GM12878 (cell line): ENCODE measurements around the gene CLEC16A. TPM values are rescaled to one million over a fixed set of nuclear protein-coding genes. Genes with fewer than 3 reads are reported as not detected.

Experiments used
- ATAC-seq: fragments of 200-7000 bp; cut with Tn5 transposase; 3 replicates; pipeline ENCODE4 v1.9.1; 2020; ENCODE audit warnings: mild to moderate bottlenecking, moderate library complexity
- BruUV-seq: library from RNA; stranded (reverse); fragments of 400-500 nt; replicated peaks from 2 replicates; lab custom pipeline; 2021; lab: Mats Ljungman, UMichigan
- CTCF ChIA-PET: fragments of 300-600 bp; sonication (Branson Sonifier 250); formaldehyde crosslinking; extraction: SDS; loops from one replicate; lab custom pipeline; 2021; ENCODE audit warnings: inconsistent platforms; lab: Yijun Ruan, JAX
- POLR2A ChIA-PET: fragments of 350-600 bp; formaldehyde crosslinking; extraction: SDS; loops from one replicate; lab custom pipeline; 2021; ENCODE audit warnings: inconsistent platforms; lab: Charles Lee
- RAD21 ChIA-PET: fragments of 300-600 bp; sonication (Branson Sonifier 250); formaldehyde crosslinking; loops from one replicate; lab custom pipeline; 2023; ENCODE audit warnings: antibody characterized with exemption; ENCODE audit not compliant: unreplicated experiment; lab: Charles Lee
- SMC1A ChIA-PET: fragments of 300-600 bp; sonication (Branson Sonifier 250); formaldehyde crosslinking; loops from one replicate; lab custom pipeline; 2023; ENCODE audit not compliant: unreplicated experiment, uncharacterized antibody; lab: Charles Lee
- DNase-seq: peaks from one replicate; pipeline ENCODE4 v3.0.0-alpha.2; 2011; ENCODE audit warnings: low read depth, low spot score
- FAIRE-seq: peaks from 3 replicates; lab custom pipeline; 2011; peaks lifted over from hg19 to GRCh38; lab: Jason Lieb, UNC
- H2AFZ ChIP-seq: 2 replicates; pipeline ENCODE4 v1.6.0; 2011; ENCODE audit warnings: low read depth, low read length, control low read depth; ENCODE audit not compliant: control insufficient read depth
- H3K27ac ChIP-seq: 2 replicates; pipeline ENCODE4 v1.5.1; 2011; ENCODE audit warnings: control low read depth; ENCODE audit not compliant: control insufficient read depth, insufficient read depth
- H3K27me3 ChIP-seq, 2 experiments: replicated peaks in 1 of 2; 2 replicates each; pipeline versions ENCODE4 v1.6.0 to v1.6.1; 2011; ENCODE audit warnings: low read length in 1 of 2; ENCODE audit not compliant: control insufficient read depth in 2 of 2, insufficient read depth in 2 of 2
- H3K36me3 ChIP-seq, 2 experiments: 2 replicates each; pipeline ENCODE4 v1.5.1; 2011; ENCODE audit warnings: low read length in 1 of 2; ENCODE audit not compliant: control insufficient read depth in 2 of 2, insufficient read depth in 2 of 2
- H3K4me1 ChIP-seq: 2 replicates; pipeline ENCODE4 v1.6.1; 2011; ENCODE audit warnings: mild to moderate bottlenecking, low read length, moderate library complexity, mixed read lengths; ENCODE audit not compliant: control insufficient read depth, insufficient read depth
- H3K4me2 ChIP-seq: 2 replicates; pipeline ENCODE4 v1.6.0; 2011; ENCODE audit warnings: control low read depth; ENCODE audit not compliant: control insufficient read depth, insufficient read depth
- H3K4me3 ChIP-seq: fragments of 200-600 bp; sonication (generic); 2 replicates; pipeline ENCODE4 v1.5.1; 2016
- H3K79me2 ChIP-seq: 2 replicates; pipeline ENCODE4 v1.6.0; 2011; ENCODE audit warnings: low read length; ENCODE audit not compliant: control insufficient read depth, insufficient read depth
- H3K9ac ChIP-seq: 2 replicates; pipeline ENCODE4 v1.8.0; 2011; ENCODE audit warnings: low read length, control low read depth, mixed read lengths; ENCODE audit not compliant: control insufficient read depth, insufficient read depth
- H3K9me3 ChIP-seq: replicated peaks from 3 replicates; pipeline ENCODE4 v1.5.1; 2011; ENCODE audit warnings: mild to moderate bottlenecking, low read length; ENCODE audit not compliant: control insufficient read depth, insufficient read depth
- H4K20me1 ChIP-seq: 2 replicates; pipeline ENCODE4 v1.6.0; 2011; ENCODE audit not compliant: control insufficient read depth, insufficient read depth
- ASH2L ChIP-seq: fragments of 300-600, 200-600 bp; sonication (generic); IDR thresholded peaks from 2 replicates; pipeline ENCODE4 v1.6.1; 2017; ENCODE audit warnings: low read depth, mild to moderate bottlenecking, borderline replicate concordance
- ATF7 ChIP-seq: fragments of 450-650 bp; IDR thresholded peaks from 2 replicates; pipeline ENCODE4 v1.6.1; 2016; ENCODE audit warnings: low read depth, mild to moderate bottlenecking
- DPF2 ChIP-seq: fragments of 450-650 bp; IDR thresholded peaks from 2 replicates; pipeline ENCODE4 v1.6.1; 2017; ENCODE audit warnings: mild to moderate bottlenecking
- ESRRA ChIP-seq: IDR thresholded peaks from 2 replicates; pipeline ENCODE4 v1.6.1; 2012; ENCODE audit warnings: mild to moderate bottlenecking, low read length, improper control_type of control experiment
- GATAD2B ChIP-seq: fragments of 450-650 bp; conservative IDR thresholded peaks from 2 replicates; pipeline ENCODE4 v1.6.1; 2017; ENCODE audit warnings: low read depth, mild to moderate bottlenecking, moderate library complexity
- IKZF1 ChIP-seq: fragments of 450-650 bp; conservative IDR thresholded peaks from 2 replicates; pipeline ENCODE4 v1.6.1; 2017; ENCODE audit warnings: antibody characterized with exemption, mild to moderate bottlenecking
- IKZF2 ChIP-seq, 2 experiments: fragments of 450-650 bp; IDR thresholded peaks; 2 replicates each; pipeline ENCODE4 v1.6.1; 2017; ENCODE audit warnings: mild to moderate bottlenecking in 2 of 2, moderate library complexity in 2 of 2
- KDM1A ChIP-seq: fragments of 200-600 bp; sonication (generic); IDR thresholded peaks from 2 replicates; pipeline ENCODE4 v1.6.1; 2016; ENCODE audit warnings: borderline replicate concordance
- MXI1 ChIP-seq: fragments of 150-350 bp; IDR thresholded peaks from 2 replicates; pipeline ENCODE4 v1.6.1; 2011; ENCODE audit warnings: low read depth, mild to moderate bottlenecking, inconsistent platforms, low read length, improper control_type of control experiment
- NR2F1 ChIP-seq: fragments of 450-650 bp; conservative IDR thresholded peaks from 2 replicates; pipeline ENCODE4 v1.6.1; 2017; ENCODE audit warnings: mild to moderate bottlenecking
- POLR2A ChIP-seq: IDR thresholded peaks from 2 replicates; pipeline ENCODE4 v1.6.1; 2011; ENCODE audit warnings: low read depth, mild to moderate bottlenecking, low read length
- RB1 ChIP-seq: fragments of 450-650 bp; formaldehyde crosslinking; IDR thresholded peaks from 2 replicates; pipeline ENCODE4 v1.6.1; 2017; ENCODE audit warnings: mild to moderate bottlenecking, borderline replicate concordance
- RFX5 ChIP-seq: IDR thresholded peaks from 2 replicates; pipeline ENCODE4 v1.6.1; 2011; ENCODE audit warnings: low read depth, low read length, improper control_type of control experiment
- ZNF217 ChIP-seq: fragments of 450-650 bp; IDR thresholded peaks from 2 replicates; pipeline ENCODE4 v1.6.1; 2017; ENCODE audit warnings: antibody characterized with exemption, mild to moderate bottlenecking
- WGBS: methylation state at CpG from one replicate; pipeline ENCODE4 v1.1.6; 2016; ENCODE audit warnings: low lambda C conversion rate; ENCODE audit not compliant: insufficient replicate concordance, insufficient coverage; ENCODE audit errors: missing lambda C conversion rate; 5-methylcytosine and 5-hydroxymethylcytosine counted together
- in situ Hi-C: fragments of 300-500 bp; cut with MboI; formaldehyde crosslinking; loops from 9 replicates; pipeline ENCODE4 v1.14.3; 2018; ENCODE audit warnings: mixed read lengths
- intact Hi-C: fragments of 100-400 bp; cut with micrococcal nuclease; formaldehyde crosslinking; loops from one replicate; pipeline ENCODE4 v1.14.2; 2022; ENCODE audit not compliant: unreplicated experiment
- polyA plus RNA-seq, 11 experiments: library from polyadenylated mRNA; depleted of rRNA in 4 of 11; unstranded in 6 of 11; stranded (reverse) in 5 of 11; fragments of >200 nt; fragmentation: Nextera tagmentation in 4 of 11; fragmentation: Illumina TruSeq in 1 of 11; extraction: Ambion mirVana in 4 of 11; extraction: Trizol in 1 of 11; gene quantifications; 1 replicate in 1 of 11; 2 replicates in 10 of 11; pipeline versions ENCODE4 v1.2.1 to v1.2.3, GENCODE V29; 2011 to 2016; ENCODE audit warnings: inconsistent platforms in 2 of 11, missing spikeins in 2 of 11, low read depth in 1 of 11
- total RNA-seq, 4 experiments: library from RNA; depleted of rRNA in 3 of 4; stranded (reverse); fragments of >200 nt in 3 of 4; fragmentation: Illumina TruSeq in 1 of 4; extraction: Trizol in 1 of 4; gene quantifications; 2 replicates each; pipeline versions ENCODE4 v1.2.1 to v1.2.3, GENCODE V29; 2013 to 2021
- TF ChIP-seq, protein P1 (sequence below): fragments of 450-650 bp; formaldehyde crosslinking; IDR thresholded peaks from 2 replicates; pipeline ENCODE4 v1.5.0; 2022; ENCODE audit warnings: mild to moderate bottlenecking, missing genetic modification characterization
- TF ChIP-seq, protein P2 (sequence below): fragments of 450-650 bp; IDR thresholded peaks from 2 replicates; pipeline ENCODE4 v1.6.1; 2017; ENCODE audit warnings: mild to moderate bottlenecking, moderate library complexity

CLEC16A gene
- total and polyA plus RNA-seq, 10 of the 15 experiments (the other 5 are each of a cell fraction or from before 2014, with no cell fraction given) = 1.5 to 28.8 (median 19.2) TPM

DNA sequence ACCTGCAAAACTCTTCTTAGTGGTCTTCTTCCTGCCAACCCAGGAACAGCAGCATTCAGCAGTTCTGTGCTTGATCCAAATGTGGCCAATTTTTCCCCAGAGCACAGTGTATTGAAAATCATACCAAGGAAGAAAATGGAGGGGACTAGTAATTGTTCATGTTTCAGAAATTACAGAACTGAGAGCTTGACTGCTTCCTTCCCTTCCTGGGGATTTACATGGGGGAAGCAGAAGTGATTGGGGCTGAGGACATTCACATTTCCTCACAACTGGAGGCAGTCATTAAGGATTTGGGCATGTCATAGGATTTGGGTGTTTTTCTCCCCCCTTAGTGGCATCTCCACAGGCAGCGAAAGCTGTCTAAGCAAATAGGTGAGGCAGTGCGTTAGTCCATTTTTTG, 47.6 kb upstream of the CLEC16A start (continued):
- TF ChIP-seq DPF2 (0 out of 2 replicates have a peak, but pooled peaks have one; percentile 44), RB1 (no peak)
- TF ChIP-seq, protein P1, sequence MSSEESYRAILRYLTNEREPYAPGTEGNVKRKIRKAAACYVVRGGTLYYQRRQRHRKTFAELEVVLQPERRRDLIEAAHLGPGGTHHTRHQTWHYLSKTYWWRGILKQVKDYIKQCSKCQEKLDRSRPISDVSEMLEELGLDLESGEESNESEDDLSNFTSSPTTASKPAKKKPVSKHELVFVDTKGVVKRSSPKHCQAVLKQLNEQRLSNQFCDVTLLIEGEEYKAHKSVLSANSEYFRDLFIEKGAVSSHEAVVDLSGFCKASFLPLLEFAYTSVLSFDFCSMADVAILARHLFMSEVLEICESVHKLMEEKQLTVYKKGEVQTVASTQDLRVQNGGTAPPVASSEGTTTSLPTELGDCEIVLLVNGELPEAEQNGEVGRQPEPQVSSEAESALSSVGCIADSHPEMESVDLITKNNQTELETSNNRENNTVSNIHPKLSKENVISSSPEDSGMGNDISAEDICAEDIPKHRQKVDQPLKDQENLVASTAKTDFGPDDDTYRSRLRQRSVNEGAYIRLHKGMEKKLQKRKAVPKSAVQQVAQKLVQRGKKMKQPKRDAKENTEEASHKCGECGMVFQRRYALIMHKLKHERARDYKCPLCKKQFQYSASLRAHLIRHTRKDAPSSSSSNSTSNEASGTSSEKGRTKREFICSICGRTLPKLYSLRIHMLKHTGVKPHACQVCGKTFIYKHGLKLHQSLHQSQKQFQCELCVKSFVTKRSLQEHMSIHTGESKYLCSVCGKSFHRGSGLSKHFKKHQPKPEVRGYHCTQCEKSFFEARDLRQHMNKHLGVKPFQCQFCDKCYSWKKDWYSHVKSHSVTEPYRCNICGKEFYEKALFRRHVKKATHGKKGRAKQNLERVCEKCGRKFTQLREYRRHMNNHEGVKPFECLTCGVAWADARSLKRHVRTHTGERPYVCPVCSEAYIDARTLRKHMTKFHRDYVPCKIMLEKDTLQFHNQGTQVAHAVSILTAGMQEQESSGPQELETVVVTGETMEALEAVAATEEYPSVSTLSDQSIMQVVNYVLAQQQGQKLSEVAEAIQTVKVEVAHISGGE (CRISPR knock-in tag) = no peak

DNA sequence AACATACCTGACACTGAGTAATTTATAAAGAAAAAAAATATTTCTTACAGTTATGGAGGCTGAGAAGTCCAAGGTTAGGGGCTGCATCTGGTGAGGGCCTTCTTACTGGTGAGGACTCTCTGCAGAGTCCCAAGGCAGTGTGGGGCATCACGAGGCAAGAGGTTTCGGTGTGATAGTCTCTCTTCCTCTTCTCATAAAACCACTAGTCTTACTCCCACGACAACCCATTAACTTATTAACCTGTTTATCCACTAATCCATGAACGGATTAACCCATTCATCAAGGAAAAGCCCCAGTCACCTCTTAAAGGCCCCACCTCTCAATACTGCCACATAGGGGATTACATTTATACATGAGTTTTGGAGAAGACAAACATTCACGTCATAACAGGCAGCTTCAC, 47.2 kb upstream of the CLEC16A start:
- Histone ChIP-seq H3K4me1 (peaks cover 52% of the 10 kb centered on the region), H4K20me1 (peaks cover 10% of the 10 kb centered on the region), H3K79me2 (peaks cover 28% of the 10 kb centered on the region), H2AFZ (no peak overlapping the region), H3K27me3 (no peaks in the 10 kb centered on the region), H3K4me2 (peak overlapping the region; percentile 86), H3K27ac (peak overlapping the region; percentile 54), H3K36me3 (peaks cover 39 to 61% of the 10 kb centered on the region in 2 experiments), H3K9me3 (no peaks in the 10 kb centered on the region; the same call in 2 of the 3 replicates), H3K9ac (no peak overlapping the region), H3K4me3 (peak overlapping the region; percentile 38; the same call in 1 of the 2 replicates)
- ChIA-PET CTCF (interaction anchor here (0.6 to 2.8 kb wide), 7 partner anchors 10 to 52 kb away, joined by 3 to 13 read pairs (median 4); partner anchors contain the start of gene CIITA), POLR2A (interaction anchor here (0.6 to 3.5 kb wide), 9 partner anchors 10 to 1065 kb away, joined by 3 to 24 read pairs (median 7); no protein-coding TSS in a partner anchor), RAD21 (interaction anchor here (0.6 to 3.9 kb wide), 12 partner anchors 9 to 144 kb away, joined by 3 to 39 read pairs (median 4); partner anchors contain the start of gene CIITA), SMC1A (interaction anchor here (0.7 to 4.3 kb wide), 13 partner anchors 10 to 128 kb away, joined by 3 to 37 read pairs (median 5); partner anchors contain the start of gene CIITA)
- in situ Hi-C loops (loop anchor here (25.0 kb wide), 2 partner anchors 585 to 1760 kb away; no protein-coding TSS in a partner anchor), intact Hi-C loops (loop anchor here (2.0 to 10.0 kb wide), 2 partner anchors 16 to 592 kb away; no protein-coding TSS in a partner anchor)
- peak; percentile 91 for ATAC-seq
- BruUV-seq = no TSS peak
- WGBS = 14% methylated on average over 5 of the region's 5 CpGs
- DNase-seq = no peak
- FAIRE-seq = peak; percentile 56
- no peak for TF ChIP-seq RFX5
- TF ChIP-seq DPF2 = peak; percentile 71
- no peak for TF ChIP-seq KDM1A
- TF ChIP-seq ASH2L = no peak
- no peak for TF ChIP-seq ZNF217
- TF ChIP-seq, protein P2, sequence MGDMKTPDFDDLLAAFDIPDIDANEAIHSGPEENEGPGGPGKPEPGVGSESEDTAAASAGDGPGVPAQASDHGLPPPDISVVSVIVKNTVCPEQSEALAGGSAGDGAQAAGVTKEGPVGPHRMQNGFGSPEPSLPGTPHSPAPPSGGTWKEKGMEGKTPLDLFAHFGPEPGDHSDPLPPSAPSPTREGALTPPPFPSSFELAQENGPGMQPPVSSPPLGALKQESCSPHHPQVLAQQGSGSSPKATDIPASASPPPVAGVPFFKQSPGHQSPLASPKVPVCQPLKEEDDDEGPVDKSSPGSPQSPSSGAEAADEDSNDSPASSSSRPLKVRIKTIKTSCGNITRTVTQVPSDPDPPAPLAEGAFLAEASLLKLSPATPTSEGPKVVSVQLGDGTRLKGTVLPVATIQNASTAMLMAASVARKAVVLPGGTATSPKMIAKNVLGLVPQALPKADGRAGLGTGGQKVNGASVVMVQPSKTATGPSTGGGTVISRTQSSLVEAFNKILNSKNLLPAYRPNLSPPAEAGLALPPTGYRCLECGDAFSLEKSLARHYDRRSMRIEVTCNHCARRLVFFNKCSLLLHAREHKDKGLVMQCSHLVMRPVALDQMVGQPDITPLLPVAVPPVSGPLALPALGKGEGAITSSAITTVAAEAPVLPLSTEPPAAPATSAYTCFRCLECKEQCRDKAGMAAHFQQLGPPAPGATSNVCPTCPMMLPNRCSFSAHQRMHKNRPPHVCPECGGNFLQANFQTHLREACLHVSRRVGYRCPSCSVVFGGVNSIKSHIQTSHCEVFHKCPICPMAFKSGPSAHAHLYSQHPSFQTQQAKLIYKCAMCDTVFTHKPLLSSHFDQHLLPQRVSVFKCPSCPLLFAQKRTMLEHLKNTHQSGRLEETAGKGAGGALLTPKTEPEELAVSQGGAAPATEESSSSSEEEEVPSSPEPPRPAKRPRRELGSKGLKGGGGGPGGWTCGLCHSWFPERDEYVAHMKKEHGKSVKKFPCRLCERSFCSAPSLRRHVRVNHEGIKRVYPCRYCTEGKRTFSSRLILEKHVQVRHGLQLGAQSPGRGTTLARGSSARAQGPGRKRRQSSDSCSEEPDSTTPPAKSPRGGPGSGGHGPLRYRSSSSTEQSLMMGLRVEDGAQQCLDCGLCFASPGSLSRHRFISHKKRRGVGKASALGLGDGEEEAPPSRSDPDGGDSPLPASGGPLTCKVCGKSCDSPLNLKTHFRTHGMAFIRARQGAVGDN = peak; percentile 60; the same call in 1 of the 2 replicates
- TF ChIP-seq GATAD2B = peak; percentile 64
- TF ChIP-seq IKZF1 = peak; percentile 92
- no peak for TF ChIP-seq ESRRA
- 0 out of 2 replicates have a peak, but pooled peaks have one; percentile 42 for TF ChIP-seq NR2F1
- peak; percentile 88 to 89 for TF ChIP-seq IKZF2 (IDR thresholded peaks at IDR 0.05)
- no peak for TF ChIP-seq POLR2A
- TF ChIP-seq MXI1 = no peak
- peak; percentile 51 for TF ChIP-seq ATF7
